ENCODE data around the gene ZNF219.

Gene ZNF219

GRCh38 chr14:21087294-21088091 lies 11.0 kb downstream of the ZNF219 start:
- DNase-seq (ENCODE audit: low read depth): peak; percentile 95
- TF ChIP-seq CTCF (IDR thresholded peaks at IDR 0.05; ENCODE audit: low read length, missing control alignments): no peak
- H3K4me3 ChIP-seq (replicated peaks; ENCODE audit: low read depth, low read length): no peak overlapping the region

DNA sequence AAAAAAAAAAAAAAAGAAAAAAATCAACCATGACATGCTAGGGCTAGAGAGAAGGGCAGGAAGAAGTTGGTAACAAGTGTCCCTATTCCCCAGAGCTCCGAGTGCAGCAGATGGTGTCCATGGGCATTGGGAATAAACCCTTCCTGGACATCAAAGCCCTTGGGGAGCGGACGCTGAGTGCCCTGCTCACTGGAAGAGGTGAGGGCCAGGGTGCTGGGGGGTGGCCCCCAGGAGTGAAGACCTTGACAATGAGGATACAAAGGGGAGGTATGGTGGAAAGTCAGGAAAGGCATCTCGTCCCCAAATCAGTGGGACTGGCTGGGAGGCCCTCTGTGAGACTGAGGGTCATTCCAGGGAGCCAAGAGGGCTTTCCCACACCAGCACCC lies 11.6 kb downstream of the ZNF219 start:
- no peak overlapping the region for H3K4me3 ChIP-seq (replicated peaks; ENCODE audit: low read depth, low read length)
- no peak for DNase-seq (ENCODE audit: low read depth)
- no peak for TF ChIP-seq CTCF (IDR thresholded peaks at IDR 0.05; ENCODE audit: low read length, missing control alignments)

DNA sequence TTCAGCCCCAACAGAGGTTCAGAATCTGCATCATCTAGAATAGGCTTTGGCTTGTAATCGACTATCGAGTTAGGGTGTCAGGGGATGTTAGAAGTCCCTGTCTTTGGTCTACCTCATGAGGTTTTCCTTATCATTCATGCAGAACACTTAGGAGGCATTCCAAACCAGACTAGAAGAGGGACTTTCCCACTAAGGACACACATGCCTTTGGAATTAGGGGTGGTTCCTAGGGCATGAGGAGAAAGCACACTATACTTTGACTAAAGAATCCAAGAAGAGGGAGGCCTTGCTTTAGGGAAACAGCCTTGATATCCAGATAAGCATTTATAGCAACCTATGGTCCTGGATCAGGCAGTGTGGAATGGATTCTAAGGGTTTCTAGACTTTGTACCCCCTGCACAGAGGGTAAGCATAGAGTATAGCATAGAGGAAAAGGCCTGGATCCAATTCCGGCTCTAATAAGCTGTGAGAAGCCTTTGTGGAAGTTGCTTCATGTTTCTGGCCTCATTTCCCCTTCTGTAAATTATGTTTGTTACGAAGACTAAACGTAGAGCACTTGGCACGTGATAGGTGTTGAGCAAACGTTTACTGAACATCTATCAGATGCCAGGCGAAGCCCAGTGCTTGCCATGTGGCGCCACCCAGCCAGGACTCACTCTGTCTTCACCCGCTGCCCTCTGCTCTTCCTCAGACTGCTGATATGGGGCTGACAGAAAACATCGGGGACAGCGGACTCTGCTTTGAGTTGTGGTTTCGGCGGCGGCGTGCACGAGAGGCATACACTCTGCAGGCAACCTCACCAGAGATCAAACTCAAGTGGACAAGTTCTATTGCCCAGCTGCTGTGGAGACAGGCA lies 13.2 kb downstream of the ZNF219 start:
- no peak overlapping the region for H3K4me3 ChIP-seq (replicated peaks; ENCODE audit: low read depth, low read length)
- DNase-seq (ENCODE audit: low read depth): peak; percentile 62
- TF ChIP-seq CTCF (IDR thresholded peaks at IDR 0.05; ENCODE audit: low read length, missing control alignments): no peak

- H3K4me3 ChIP-seq (replicated peaks; ENCODE audit: low read depth, low read length): no peak overlapping the region
- no peak for DNase-seq (ENCODE audit: low read depth)
- no peak for TF ChIP-seq CTCF (IDR thresholded peaks at IDR 0.05; ENCODE audit: low read length, missing control alignments)
These were observed 14.1 kb downstream of the ZNF219 start for GRCh38 chr14:21084396-21084795.

GRCh38 chr14:21083565-21084325 lies 14.7 kb downstream of the ZNF219 start:
- DNase-seq (ENCODE audit: low read depth): no peak
- H3K4me3 ChIP-seq (replicated peaks; ENCODE audit: low read depth, low read length): no peak overlapping the region

More at GRCh38 chr14:21083565-21084325, 14.7 kb downstream of the ZNF219 start:
- no peak for TF ChIP-seq CTCF (IDR thresholded peaks at IDR 0.05; ENCODE audit: low read length, missing control alignments)
